ENCODE results near the gene STAU1. TPM values are rescaled to one million over a fixed set of nuclear protein-coding genes. Genes with fewer than 3 reads are reported as not detected.
A peak's percentile ranks its signal among the peaks of the same experiment; 100 is the strongest.

The STAU1 gene
- total RNA-seq, 6 experiments from 2014 or later = 53.7 to 96.6 (median 70.4) TPM

DNA sequence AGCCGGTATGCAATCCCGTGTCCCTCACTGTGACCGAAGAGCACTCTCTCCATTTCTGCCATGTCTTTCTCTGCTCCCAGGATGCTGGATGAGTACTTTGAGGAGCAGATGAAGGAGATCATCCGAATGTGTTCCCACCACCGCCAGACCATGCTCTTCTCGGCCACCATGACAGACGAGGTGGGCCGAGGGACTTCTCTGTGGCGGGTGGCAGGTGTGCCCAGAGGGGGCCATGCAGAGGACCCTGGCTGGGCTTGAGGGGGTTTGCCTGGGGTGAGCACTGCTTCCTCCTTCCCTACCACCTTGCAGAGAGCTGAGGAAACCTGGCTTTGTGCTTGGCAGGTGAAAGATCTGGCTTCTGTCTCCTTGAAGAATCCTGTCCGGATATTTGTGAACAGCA, 45.1 kb upstream of the STAU1 start:
- Histone ChIP-seq H3K27me3 (no peaks in the 10 kb centered on the region), H3K36me3 (peaks cover 0 to 89% (median 43%) of the 10 kb centered on the region in 4 donors), H3K4me1 (no peaks in the 10 kb centered on the region), H3K9me3 (no peaks in the 10 kb centered on the region), H3K27ac (no peak overlapping the region), H3K4me3 (no peak overlapping the region)
- intact Hi-C loops (cut with DNase I) = no loop called here
- ATAC-seq = peak in 1 of 4 donors; percentile 7
- WGBS (ENCODE audit: insufficient coverage, low coverage, low lambda C conversion rate, missing lambda C conversion rate) = 96% methylated on average over 4 of the region's 10 CpGs
- DNase-seq = no peak
- TF ChIP-seq, protein P1, sequence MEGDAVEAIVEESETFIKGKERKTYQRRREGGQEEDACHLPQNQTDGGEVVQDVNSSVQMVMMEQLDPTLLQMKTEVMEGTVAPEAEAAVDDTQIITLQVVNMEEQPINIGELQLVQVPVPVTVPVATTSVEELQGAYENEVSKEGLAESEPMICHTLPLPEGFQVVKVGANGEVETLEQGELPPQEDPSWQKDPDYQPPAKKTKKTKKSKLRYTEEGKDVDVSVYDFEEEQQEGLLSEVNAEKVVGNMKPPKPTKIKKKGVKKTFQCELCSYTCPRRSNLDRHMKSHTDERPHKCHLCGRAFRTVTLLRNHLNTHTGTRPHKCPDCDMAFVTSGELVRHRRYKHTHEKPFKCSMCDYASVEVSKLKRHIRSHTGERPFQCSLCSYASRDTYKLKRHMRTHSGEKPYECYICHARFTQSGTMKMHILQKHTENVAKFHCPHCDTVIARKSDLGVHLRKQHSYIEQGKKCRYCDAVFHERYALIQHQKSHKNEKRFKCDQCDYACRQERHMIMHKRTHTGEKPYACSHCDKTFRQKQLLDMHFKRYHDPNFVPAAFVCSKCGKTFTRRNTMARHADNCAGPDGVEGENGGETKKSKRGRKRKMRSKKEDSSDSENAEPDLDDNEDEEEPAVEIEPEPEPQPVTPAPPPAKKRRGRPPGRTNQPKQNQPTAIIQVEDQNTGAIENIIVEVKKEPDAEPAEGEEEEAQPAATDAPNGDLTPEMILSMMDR (IDR thresholded peaks at IDR 0.05) = no peak
- TF ChIP-seq POLR2A (IDR thresholded peaks at IDR 0.05) = no peak

DNA sequence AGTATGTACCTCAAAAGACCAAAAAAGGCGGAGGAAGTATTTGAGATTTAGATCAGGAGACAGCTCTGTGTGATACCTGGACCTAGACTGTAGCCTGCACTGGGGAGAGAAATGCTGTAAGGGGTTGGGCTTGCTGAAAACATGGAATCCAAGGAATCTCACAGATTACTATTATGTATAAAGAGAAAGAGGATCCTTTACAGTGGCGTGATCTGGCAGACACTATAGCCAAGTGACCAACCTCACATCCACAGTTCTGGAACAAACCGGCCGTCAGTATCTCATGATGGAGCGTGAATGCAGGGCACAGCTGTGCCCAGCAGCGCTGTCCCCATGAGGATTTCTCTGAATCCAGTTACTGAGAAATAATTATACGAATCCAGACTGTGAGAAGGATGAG, 43.3 kb upstream of the STAU1 start:
- H3K36me3 ChIP-seq = peaks cover 0 to 81% (median 37%) of the 10 kb centered on the region in 4 donors
- TF ChIP-seq POLR2A (IDR thresholded peaks at IDR 0.05) = no peak
- TF ChIP-seq, protein P1 (IDR thresholded peaks at IDR 0.05) = no peak
- 69% methylated on average over 7 of the region's 7 CpGs for WGBS (ENCODE audit: insufficient coverage, low coverage, low lambda C conversion rate, missing lambda C conversion rate)
- intact Hi-C loops (cut with DNase I) = no loop called here
- H3K27me3 ChIP-seq = no peaks in the 10 kb centered on the region
- ATAC-seq (no peak), DNase-seq (no peak)
- H3K4me3 ChIP-seq = no peak overlapping the region
- no peaks in the 10 kb centered on the region for H3K4me1 ChIP-seq
- no peaks in the 10 kb centered on the region for H3K9me3 ChIP-seq
- no peak overlapping the region for H3K27ac ChIP-seq

DNA sequence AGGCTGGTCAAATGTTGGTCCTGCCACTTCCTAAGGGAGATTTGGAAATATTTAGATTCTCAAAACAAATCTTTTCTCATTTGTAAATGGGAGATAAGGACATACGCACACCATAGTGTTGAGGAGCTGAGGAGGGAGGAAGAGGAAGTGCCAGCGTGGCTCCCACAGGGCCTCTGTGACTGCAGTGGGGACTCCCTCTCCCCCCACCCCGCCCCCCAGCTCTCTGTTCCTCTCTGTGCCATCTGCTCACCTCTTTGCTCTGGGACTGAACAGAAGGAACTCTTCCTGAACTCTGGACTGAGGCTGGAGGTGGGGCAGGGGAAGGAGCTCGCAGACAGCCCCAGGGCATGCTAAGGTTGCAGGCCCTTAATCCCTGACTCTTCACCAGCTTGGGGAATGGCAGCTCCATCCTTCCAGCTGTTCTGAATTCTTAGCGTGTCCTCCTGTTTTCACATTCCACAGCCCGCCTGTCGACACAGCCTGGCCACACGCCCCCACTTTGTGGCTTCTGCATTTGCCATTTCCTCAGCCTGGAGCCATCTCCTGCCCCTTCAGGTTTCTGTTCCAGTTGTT, 42.5 kb upstream of the STAU1 start:
- peak in 1 of 3 donors; percentile 31 for DNase-seq
- WGBS (ENCODE audit: insufficient coverage, low coverage, low lambda C conversion rate, missing lambda C conversion rate) = 71% methylated on average over 2 of the region's 8 CpGs
- intact Hi-C loops (cut with DNase I) = no loop called here
- H3K36me3 ChIP-seq = peaks cover 0 to 82% (median 39%) of the 10 kb centered on the region in 4 donors
- H3K9me3 ChIP-seq = no peaks in the 10 kb centered on the region
- no peaks in the 10 kb centered on the region for H3K4me1 ChIP-seq
- ATAC-seq = peak; percentile 31 to 62 (median 52)
- no peak overlapping the region for H3K27ac ChIP-seq
- TF ChIP-seq POLR2A (IDR thresholded peaks at IDR 0.05) = no peak
- TF ChIP-seq, protein P1 (IDR thresholded peaks at IDR 0.05) = no peak
- H3K27me3 ChIP-seq = no peaks in the 10 kb centered on the region
- no peak overlapping the region for H3K4me3 ChIP-seq

DNA sequence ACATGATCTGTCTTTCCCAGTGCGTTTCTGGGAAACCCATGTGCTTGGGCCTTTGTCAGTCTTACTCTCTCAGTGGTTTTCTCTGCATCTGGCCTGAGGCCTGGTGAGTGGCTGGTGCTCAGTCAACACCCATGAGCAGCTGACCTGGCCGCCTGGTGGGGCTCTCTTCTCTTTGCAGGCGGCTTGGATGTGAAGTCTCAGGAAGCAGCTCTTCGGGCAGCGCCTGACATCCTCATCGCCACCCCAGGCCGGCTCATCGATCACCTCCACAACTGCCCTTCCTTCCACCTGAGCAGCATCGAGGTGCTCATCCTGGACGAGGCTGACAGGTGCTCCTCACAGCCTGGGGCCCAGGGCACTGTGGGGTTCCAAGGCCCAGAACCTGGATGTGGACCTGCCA, 41.9 kb upstream of the STAU1 start:
- 71% methylated on average over 1 of the region's 10 CpGs for WGBS (ENCODE audit: insufficient coverage, low coverage, low lambda C conversion rate, missing lambda C conversion rate)
- no peak for ATAC-seq
- no peaks in the 10 kb centered on the region for H3K4me1 ChIP-seq
- H3K36me3 ChIP-seq = peaks cover 0 to 83% (median 39%) of the 10 kb centered on the region in 4 donors
- H3K4me3 ChIP-seq = no peak overlapping the region
- intact Hi-C loops (cut with DNase I) = no loop called here
- H3K9me3 ChIP-seq = no peaks in the 10 kb centered on the region
- H3K27ac ChIP-seq = no peak overlapping the region
- no peak for TF ChIP-seq POLR2A (IDR thresholded peaks at IDR 0.05)
- H3K27me3 ChIP-seq = no peaks in the 10 kb centered on the region
- no peak for DNase-seq

DNA sequence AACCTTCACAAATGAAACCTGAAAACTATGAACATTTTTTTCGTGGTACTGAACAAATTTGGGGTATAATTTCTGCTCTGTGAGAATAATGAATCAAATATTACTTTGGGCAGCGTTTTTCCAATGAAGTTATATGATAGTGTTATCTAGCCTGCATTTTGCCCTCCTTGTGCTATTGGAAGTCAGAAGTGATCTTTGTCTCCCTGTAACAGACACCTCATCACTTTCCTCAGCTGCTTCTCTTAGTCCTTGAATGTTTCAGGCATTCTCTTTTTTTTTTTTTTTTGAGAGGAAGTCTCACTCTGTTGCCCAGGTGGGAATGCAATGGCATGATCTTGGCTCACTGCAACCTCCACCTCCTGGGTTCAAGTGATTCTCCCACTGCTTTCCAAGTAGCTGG, 41.2 kb upstream of the STAU1 start:
- H3K4me3 ChIP-seq = no peak overlapping the region
- ATAC-seq (no peak), DNase-seq (no peak)
- TF ChIP-seq, protein P1 (IDR thresholded peaks at IDR 0.05) = no peak
- TF ChIP-seq POLR2A (IDR thresholded peaks at IDR 0.05) = no peak
- H3K27ac ChIP-seq = no peak overlapping the region
- H3K27me3 ChIP-seq = no peaks in the 10 kb centered on the region
- intact Hi-C loops (cut with DNase I) = no loop called here
- peaks cover 0 to 83% (median 39%) of the 10 kb centered on the region in 4 donors for H3K36me3 ChIP-seq
- 91% methylated on average over 2 of the region's 2 CpGs for WGBS (ENCODE audit: insufficient coverage, low coverage, low lambda C conversion rate, missing lambda C conversion rate)
- no peaks in the 10 kb centered on the region for H3K4me1 ChIP-seq
- no peaks in the 10 kb centered on the region for H3K9me3 ChIP-seq
